DOHH2 (cell line): ENCODE data around the gene PIP4K2C.
"Not testable (repeated sequence)": the region's sequence is repeated elsewhere in the genome, so short reads cannot be mapped to it uniquely, and the experiment has no call there.

ENCODE experiments used
- H3F3A ChIP-seq: fragments of 200-600 bp; sonication (generic), shearing (Covaris generic); 2 replicates; pipeline ENCODE4 v1.6.0; 2016; ENCODE audit warnings: antibody characterized with exemption, mild to moderate bottlenecking; ENCODE audit not compliant: control insufficient read depth, insufficient read depth
- H3K27ac ChIP-seq: fragments of 200-600 bp; sonication (generic); 2 replicates; pipeline ENCODE4 v1.5.1; 2014; ENCODE audit warnings: low read depth, mild to moderate bottlenecking, low read length, moderate library complexity
- H3K27me3 ChIP-seq: fragments of 200-600 bp; sonication (generic); 2 replicates; pipeline ENCODE4 v1.6.1; 2014; ENCODE audit warnings: mild to moderate bottlenecking, low read length, mixed read lengths; ENCODE audit not compliant: control insufficient read depth
- H3K36me3 ChIP-seq: fragments of 200-600 bp; sonication (generic); 2 replicates; pipeline ENCODE4 v1.6.1; 2014; ENCODE audit warnings: mild to moderate bottlenecking, low read length, moderate library complexity, mixed read lengths; ENCODE audit not compliant: control insufficient read depth
- H3K4me1 ChIP-seq: fragments of 200-600 bp; sonication (generic); 2 replicates; pipeline ENCODE4 v1.6.1; 2014; ENCODE audit warnings: mild to moderate bottlenecking, low read length, mixed read lengths; ENCODE audit not compliant: control insufficient read depth
- H3K4me2 ChIP-seq: fragments of 200-600 bp; sonication (generic); 2 replicates; pipeline ENCODE4 v1.6.0; 2014; ENCODE audit warnings: mild to moderate bottlenecking, low read length, moderate library complexity
- H3K4me3 ChIP-seq: fragments of 200-600 bp; sonication (generic); 2 replicates; pipeline ENCODE4 v1.5.1; 2014; ENCODE audit warnings: mild to moderate bottlenecking, low read length, mixed read lengths
- H3K79me2 ChIP-seq: fragments of 200-600 bp; sonication (generic); 2 replicates; pipeline ENCODE4 v1.6.1; 2014; ENCODE audit warnings: mild to moderate bottlenecking, low read length, mixed read lengths; ENCODE audit not compliant: control insufficient read depth
- H3K9me2 ChIP-seq: fragments of 200-600 bp; sonication (generic); replicated peaks from 2 replicates; pipeline ENCODE4 v1.6.1; 2014; ENCODE audit warnings: mild to moderate bottlenecking, low read length, mixed read lengths; ENCODE audit not compliant: control insufficient read depth
- H3K9me3 ChIP-seq: fragments of 200-600 bp; sonication (generic); 2 replicates; pipeline ENCODE4 v1.6.1; 2014; ENCODE audit warnings: antibody characterized with exemption, low read length, mixed read lengths; ENCODE audit not compliant: control insufficient read depth, insufficient read depth
- H4K20me1 ChIP-seq: fragments of 200-600 bp; sonication (generic); 2 replicates; pipeline ENCODE4 v1.6.0; 2014; ENCODE audit warnings: low read depth, mild to moderate bottlenecking, antibody characterized with exemption, low read length, moderate library complexity; ENCODE audit not compliant: control insufficient read depth, insufficient read depth
- CTCF ChIP-seq: fragments of 200-600 bp; sonication (generic); IDR thresholded peaks from one replicate; pipeline ENCODE4 v1.5.1; 2014; ENCODE audit warnings: antibody characterized with exemption, mild to moderate bottlenecking, low read depth, low read length; ENCODE audit not compliant: poor library complexity, severe bottlenecking
- EZH2phosphoT487 ChIP-seq: fragments of 200-600 bp; sonication (generic); IDR thresholded peaks from 2 replicates; pipeline ENCODE4 v1.6.1; 2017; ENCODE audit warnings: borderline replicate concordance, mild to moderate bottlenecking, antibody characterized with exemption, low read length, moderate library complexity, mixed read lengths

The PIP4K2C gene

GRCh38 chr12:57584690-57585089, 6.3 kb upstream of the PIP4K2C start:
- no peaks in the 10 kb centered on the region for H3K9me3 ChIP-seq
- H3F3A ChIP-seq, result no peaks in the 10 kb centered on the region
- H3K4me3 ChIP-seq, result no peak overlapping the region
- no peaks in the 10 kb centered on the region for H3K9me2 ChIP-seq
- peaks cover 57% of the 10 kb centered on the region for H3K27me3 ChIP-seq
- TF ChIP-seq EZH2phosphoT487, result no peak
- no peak for TF ChIP-seq CTCF
- H3K4me1 ChIP-seq, result peaks cover 5% of the 10 kb centered on the region
- no peak overlapping the region for H3K27ac ChIP-seq
- no peak overlapping the region for H3K4me2 ChIP-seq
- H4K20me1 ChIP-seq, result no peaks in the 10 kb centered on the region; the same call in 1 of the 2 replicates
- H3K79me2 ChIP-seq, result no peaks in the 10 kb centered on the region
- no peaks in the 10 kb centered on the region for H3K36me3 ChIP-seq

DNA sequence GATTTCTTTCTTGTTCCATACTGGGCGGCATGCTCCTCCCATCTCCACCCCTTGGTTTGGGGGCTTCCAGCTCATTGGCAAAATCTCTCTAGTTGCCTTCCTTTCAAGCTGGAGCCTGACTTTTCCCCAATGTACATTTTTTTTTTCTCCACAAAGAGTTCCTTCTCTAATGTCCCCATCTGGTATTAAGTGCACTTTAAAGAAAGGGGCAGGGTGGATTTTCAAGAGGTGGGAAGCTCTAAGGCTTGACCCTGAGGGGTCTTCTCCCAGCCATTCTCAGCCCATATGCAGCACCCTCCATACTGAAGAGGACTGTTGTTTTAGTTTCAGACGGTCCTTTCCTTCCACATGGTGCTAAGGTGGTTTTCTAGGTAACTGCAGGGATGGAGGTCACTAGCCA, 5.8 kb upstream of the PIP4K2C start:
- no peak for TF ChIP-seq EZH2phosphoT487
- H3K36me3 ChIP-seq, result no peaks in the 10 kb centered on the region
- no peak overlapping the region for H3K4me3 ChIP-seq
- no peaks in the 10 kb centered on the region for H3K79me2 ChIP-seq
- H3K27ac ChIP-seq, result no peak overlapping the region
- H3K9me3 ChIP-seq, result no peaks in the 10 kb centered on the region
- H3K4me1 ChIP-seq, result peaks cover 5% of the 10 kb centered on the region
- H3K27me3 ChIP-seq, result peaks cover 56% of the 10 kb centered on the region
- no peaks in the 10 kb centered on the region for H3F3A ChIP-seq
- no peaks in the 10 kb centered on the region for H3K9me2 ChIP-seq
- H3K4me2 ChIP-seq, result no peak overlapping the region
- no peaks in the 10 kb centered on the region; the same call in 1 of the 2 replicates for H4K20me1 ChIP-seq

GRCh38 chr12:57586128-57586527, 4.9 kb upstream of the PIP4K2C start:
- Histone ChIP-seq H3K27ac (no peak overlapping the region), H4K20me1 (no peaks in the 10 kb centered on the region; the same call in 1 of the 2 replicates), H3K27me3 (peaks cover 55% of the 10 kb centered on the region), H3K4me3 (no peak overlapping the region), H3K79me2 (peaks cover under 1% of the 10 kb centered on the region), H3F3A (no peaks in the 10 kb centered on the region), H3K4me2 (no peak overlapping the region), H3K9me3 (no peaks in the 10 kb centered on the region), H3K36me3 (no peaks in the 10 kb centered on the region), H3K9me2 (no peaks in the 10 kb centered on the region), H3K4me1 (peaks cover 12% of the 10 kb centered on the region)
- no peak for TF ChIP-seq EZH2phosphoT487
- no peak for TF ChIP-seq CTCF

GRCh38 chr12:57586832-57587429, 4.1 kb upstream of the PIP4K2C start:
- peaks cover 9% of the 10 kb centered on the region for H3K79me2 ChIP-seq
- TF ChIP-seq CTCF (no peak), EZH2phosphoT487 (no peak)
- no peaks in the 10 kb centered on the region for H3K9me2 ChIP-seq
- H3K4me2 ChIP-seq, result no peak overlapping the region
- H3F3A ChIP-seq, result no peaks in the 10 kb centered on the region
- no peak overlapping the region for H3K4me3 ChIP-seq
- H3K27ac ChIP-seq, result no peak overlapping the region
- peaks cover 50% of the 10 kb centered on the region for H3K27me3 ChIP-seq
- H4K20me1 ChIP-seq, result no peaks in the 10 kb centered on the region; the same call in 1 of the 2 replicates
- H3K9me3 ChIP-seq, result no peaks in the 10 kb centered on the region
- peaks cover 17% of the 10 kb centered on the region for H3K4me1 ChIP-seq
- no peaks in the 10 kb centered on the region for H3K36me3 ChIP-seq

GRCh38 chr12:57588951-57589610, 1.9 kb upstream of the PIP4K2C start:
- H3K9me2 ChIP-seq, H3K4me3 ChIP-seq, H4K20me1 ChIP-seq, H3K27ac ChIP-seq, H3F3A ChIP-seq, H3K36me3 ChIP-seq, H3K4me2 ChIP-seq, H3K9me3 ChIP-seq: not testable (repeated sequence)
- Histone ChIP-seq H3K4me1 (peaks cover 16% of the 10 kb centered on the region), H3K79me2 (peaks cover 16% of the 10 kb centered on the region), H3K27me3 (peaks cover 36% of the 10 kb centered on the region)
